Epidermal melanocyte (primary cell): ENCODE results near the gene ZSWIM8.
"Not testable (repeated sequence)": the region's sequence is repeated elsewhere in the genome, so short reads cannot be mapped to it uniquely, and the experiment has no call there.

Experiments used
- DNase-seq: peaks from one replicate; pipeline ENCODE4 v3.0.0; 2011; ENCODE audit warnings: low spot score; ENCODE audit not compliant: insufficient read length

ZSWIM8 gene

GRCh38 chr10:73773152-73773879, 12.1 kb upstream of the ZSWIM8 start:
- DNase-seq, result no peak

GRCh38 chr10:73774637-73775036, 10.8 kb upstream of the ZSWIM8 start:
- DNase-seq, result no peak

- DNase-seq, result no peak
These were observed 6.4 kb upstream of the ZSWIM8 start for GRCh38 chr10:73779018-73779417.

GRCh38 chr10:73779539-73780197, 5.7 kb upstream of the ZSWIM8 start:
- no peak for DNase-seq

GRCh38 chr10:73780301-73780700, 5.1 kb upstream of the ZSWIM8 start:
- no peak for DNase-seq

GRCh38 chr10:73780966-73781365, 4.4 kb upstream of the ZSWIM8 start:
- DNase-seq, result no peak

GRCh38 chr10:73781548-73781878, 3.9 kb upstream of the ZSWIM8 start:
- DNase-seq, result no peak

GRCh38 chr10:73781879-73782748, 3.3 kb upstream of the ZSWIM8 start, which contains the start of gene CHCHD1:
CHCHD1 (plus strand) TSS chr10:73782048; CDS start chr10:73782076, 28 bp downstream.
- DNase-seq, result peak; percentile 86

GRCh38 chr10:73782749-73783085, 2.7 kb upstream of the ZSWIM8 start:
- no peak for DNase-seq

- no peak for DNase-seq
These were observed 510 bp downstream of the ZSWIM8 start for GRCh38 chr10:73785721-73786511.

- no peak for DNase-seq
These were observed 1.1 kb downstream of the ZSWIM8 start for GRCh38 chr10:73786512-73786885.

GRCh38 chr10:73787031-73787800, 1.8 kb downstream of the ZSWIM8 start:
- DNase-seq, result not testable (repeated sequence)

GRCh38 chr10:73788864-73789658, 3.7 kb downstream of the ZSWIM8 start:
- DNase-seq, result peak; percentile 81

GRCh38 chr10:73789659-73790055, 4.3 kb downstream of the ZSWIM8 start:
- no peak for DNase-seq

GRCh38 chr10:73790886-73791625, 5.7 kb downstream of the ZSWIM8 start:
- no peak for DNase-seq

- DNase-seq, result no peak
These were observed 6.5 kb downstream of the ZSWIM8 start for GRCh38 chr10:73791871-73792400.

- no peak for DNase-seq
These were observed 8.1 kb downstream of the ZSWIM8 start for GRCh38 chr10:73793456-73793855.

GRCh38 chr10:73795491-73795890, 10.1 kb downstream of the ZSWIM8 start:
- not testable (repeated sequence) for DNase-seq

GRCh38 chr10:73796035-73796434, 10.6 kb downstream of the ZSWIM8 start:
- DNase-seq, result not testable (repeated sequence)
